Uterus (tissue), 2 donors: ENCODE results near the gene CINP.

Experiments
- POLR2A ChIP-seq, 2 donors: fragments of 450-650 bp; IDR thresholded peaks; one replicate each; pipeline ENCODE4 v1.6.1; 2016; ENCODE audit warnings: antibody characterized with exemption in 2 of 2, mild to moderate bottlenecking in 1 of 2, moderate library complexity in 1 of 2
- TF ChIP-seq, protein P1 (sequence below), 4 experiments: fragments of 200-600 bp in 2 of 4; fragments of 450-650 bp in 2 of 4; sonication (generic) in 2 of 4; IDR thresholded peaks; one replicate each; pipeline ENCODE4 v1.5.1; 2016 to 2019; ENCODE audit warnings: antibody characterized with exemption in 4 of 4, mild to moderate bottlenecking in 2 of 4, moderate library complexity in 1 of 4

DNA sequence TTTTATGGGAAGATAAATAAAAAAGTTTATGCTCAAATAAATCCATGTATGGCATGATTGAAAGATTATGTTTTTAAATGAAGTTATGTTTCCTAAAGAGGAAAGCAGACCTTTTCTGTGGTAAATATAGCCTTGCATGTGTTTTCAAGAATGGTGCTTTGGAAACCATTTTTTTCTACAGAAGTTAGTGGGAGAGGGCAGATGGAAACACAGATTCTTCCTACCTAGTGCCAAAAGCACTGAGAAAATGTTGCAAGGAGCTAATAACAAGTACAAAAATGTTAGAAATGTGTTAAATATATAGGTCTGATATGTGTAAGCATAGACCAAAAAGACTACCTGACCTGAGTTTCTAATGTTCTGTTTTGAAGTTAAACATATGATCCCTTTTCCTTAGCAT lies 24.4 kb upstream of the CINP start:
- TF ChIP-seq, protein P1, sequence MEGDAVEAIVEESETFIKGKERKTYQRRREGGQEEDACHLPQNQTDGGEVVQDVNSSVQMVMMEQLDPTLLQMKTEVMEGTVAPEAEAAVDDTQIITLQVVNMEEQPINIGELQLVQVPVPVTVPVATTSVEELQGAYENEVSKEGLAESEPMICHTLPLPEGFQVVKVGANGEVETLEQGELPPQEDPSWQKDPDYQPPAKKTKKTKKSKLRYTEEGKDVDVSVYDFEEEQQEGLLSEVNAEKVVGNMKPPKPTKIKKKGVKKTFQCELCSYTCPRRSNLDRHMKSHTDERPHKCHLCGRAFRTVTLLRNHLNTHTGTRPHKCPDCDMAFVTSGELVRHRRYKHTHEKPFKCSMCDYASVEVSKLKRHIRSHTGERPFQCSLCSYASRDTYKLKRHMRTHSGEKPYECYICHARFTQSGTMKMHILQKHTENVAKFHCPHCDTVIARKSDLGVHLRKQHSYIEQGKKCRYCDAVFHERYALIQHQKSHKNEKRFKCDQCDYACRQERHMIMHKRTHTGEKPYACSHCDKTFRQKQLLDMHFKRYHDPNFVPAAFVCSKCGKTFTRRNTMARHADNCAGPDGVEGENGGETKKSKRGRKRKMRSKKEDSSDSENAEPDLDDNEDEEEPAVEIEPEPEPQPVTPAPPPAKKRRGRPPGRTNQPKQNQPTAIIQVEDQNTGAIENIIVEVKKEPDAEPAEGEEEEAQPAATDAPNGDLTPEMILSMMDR (IDR thresholded peaks at IDR 0.05), result no peak
- TF ChIP-seq POLR2A (IDR thresholded peaks at IDR 0.05), result no peak
